Activated T-cell treated with anti-CD3 and anti-CD28 coated beads for 4 hours (primary cell): ENCODE measurements around the gene APBB1IP.
A peak's percentile ranks its signal among the peaks of the same experiment; 100 is the strongest.
"Not testable (repeated sequence)": the region's sequence is repeated elsewhere in the genome, so short reads cannot be mapped to it uniquely, and the experiment has no call there.

Source experiments
- DNase-seq: peaks from one replicate; pipeline ENCODE4 v3.0.0-alpha.2; 2020

APBB1IP gene

GRCh38 chr10:26437637-26438461 is at the start of gene APBB1IP:
Gene APBB1IP, plus strand, starts transcription at chr10:26438341. Its CDS starts 53,986 bp downstream, at chr10:26492327.
- no peak for DNase-seq

GRCh38 chr10:26389533-26389932 is 48.6 kb upstream of the APBB1IP start:
- no peak for DNase-seq

- DNase-seq: no peak
These were observed 46.1 kb upstream of the APBB1IP start for GRCh38 chr10:26391701-26392695.

GRCh38 chr10:26398353-26398752 is 39.8 kb upstream of the APBB1IP start:
- DNase-seq: not testable (repeated sequence)

GRCh38 chr10:26407406-26407969 is 30.7 kb upstream of the APBB1IP start:
- no peak for DNase-seq

- DNase-seq: no peak
These were observed 29.2 kb upstream of the APBB1IP start for GRCh38 chr10:26408858-26409494.

GRCh38 chr10:26410356-26410755 is 27.8 kb upstream of the APBB1IP start:
- no peak for DNase-seq

- no peak for DNase-seq
These were observed 25.2 kb upstream of the APBB1IP start for GRCh38 chr10:26412932-26413331.

- no peak for DNase-seq
These were observed 24.8 kb upstream of the APBB1IP start for GRCh38 chr10:26413375-26413774.

- no peak for DNase-seq
These were observed 21.0 kb upstream of the APBB1IP start for GRCh38 chr10:26417136-26417535.

GRCh38 chr10:26422977-26423376 is 15.2 kb upstream of the APBB1IP start:
- no peak for DNase-seq

GRCh38 chr10:26423722-26424121 is 14.4 kb upstream of the APBB1IP start:
- DNase-seq: no peak

GRCh38 chr10:26430641-26431163 is 7.4 kb upstream of the APBB1IP start:
- no peak for DNase-seq

- no peak for DNase-seq
These were observed 5.2 kb upstream of the APBB1IP start for GRCh38 chr10:26432938-26433337.

- no peak for DNase-seq
These were observed 2.3 kb upstream of the APBB1IP start for GRCh38 chr10:26435852-26436251.

GRCh38 chr10:26436848-26437247 is 1.3 kb upstream of the APBB1IP start:
- no peak for DNase-seq

GRCh38 chr10:26438534-26439341 is 597 bp downstream of the APBB1IP start:
- peak; percentile 67 for DNase-seq

GRCh38 chr10:26439406-26440087 is 1.4 kb downstream of the APBB1IP start:
- DNase-seq: no peak

- no peak for DNase-seq
These were observed 1.9 kb downstream of the APBB1IP start for GRCh38 chr10:26440088-26440470.

GRCh38 chr10:26441491-26442214 is 3.5 kb downstream of the APBB1IP start:
- no peak for DNase-seq
